Activated gamma-delta T cell treated with Interleukin-2 at 50 U/mL for 16 hours (primary cell): ENCODE results near the gene LARP4B.

Experiments used
- DNase-seq: peaks from one replicate; pipeline ENCODE4 v3.0.0-alpha.2; 2020

Gene LARP4B

DNA sequence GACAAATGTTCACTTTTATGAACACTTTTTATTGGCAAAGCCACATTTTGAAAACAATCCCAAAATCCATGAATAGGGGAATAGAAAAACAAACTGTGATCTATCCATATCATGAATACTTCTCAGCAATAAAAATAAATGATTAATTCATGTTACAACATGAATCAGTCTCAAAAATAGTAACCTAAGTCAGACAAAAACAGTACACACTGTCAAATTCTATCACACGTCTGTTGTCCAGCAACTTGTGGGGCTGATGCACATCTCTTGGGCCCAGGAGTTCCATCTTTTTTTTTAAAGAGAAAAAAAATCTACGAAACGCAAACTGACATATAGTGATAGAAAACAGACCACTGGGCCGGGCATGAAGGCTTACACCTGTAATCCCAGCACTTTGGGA, 71.0 kb downstream of the LARP4B start:
- DNase-seq: no peak

- no peak for DNase-seq
These were observed 74.9 kb downstream of the LARP4B start for GRCh38 chr10:856416-857157.

DNA sequence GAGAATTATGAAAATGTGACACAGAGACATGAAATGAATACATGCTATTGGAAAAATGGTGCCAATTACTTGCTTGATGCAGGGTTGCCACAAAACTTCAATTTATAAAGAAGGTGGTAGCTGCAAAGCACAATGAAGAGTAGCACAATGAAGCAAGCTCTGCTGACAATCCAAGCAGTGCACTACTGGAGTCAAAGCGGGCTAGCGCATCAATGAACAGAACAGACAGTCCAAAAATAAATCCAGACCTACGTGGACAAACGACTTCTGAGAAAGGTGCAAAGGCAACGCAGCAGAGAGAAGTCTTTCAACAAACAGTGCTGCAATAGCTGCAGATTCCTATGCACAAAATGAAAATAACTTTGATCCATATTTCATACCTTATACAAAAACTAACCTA, 75.8 kb downstream of the LARP4B start:
- DNase-seq: no peak

DNA sequence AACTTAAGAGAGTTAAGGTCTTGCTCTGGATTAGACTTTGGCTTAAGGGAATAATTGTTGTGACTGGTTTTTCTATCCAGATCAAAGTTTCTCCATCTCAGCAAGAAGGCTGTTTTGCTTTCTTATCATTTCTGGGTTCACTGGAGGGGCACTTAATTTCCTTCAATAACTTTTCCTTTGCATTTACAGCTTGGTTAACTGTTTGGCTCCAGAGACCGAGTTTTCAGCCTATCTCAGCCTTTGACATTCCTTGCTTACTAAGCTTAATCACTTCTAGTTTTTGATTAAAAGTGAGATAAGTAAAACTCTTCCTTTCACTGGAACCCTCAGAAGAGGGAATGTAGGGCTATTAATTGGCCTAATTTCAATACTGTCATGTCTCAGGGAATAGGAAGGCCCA, 76.4 kb downstream of the LARP4B start:
- DNase-seq: no peak

GRCh38 chr10:853017-853416, 78.5 kb downstream of the LARP4B start:
- no peak for DNase-seq

- DNase-seq: no peak
These were observed 79.1 kb downstream of the LARP4B start for GRCh38 chr10:852386-852785.

GRCh38 chr10:851901-852300, 79.6 kb downstream of the LARP4B start:
- no peak for DNase-seq

DNA sequence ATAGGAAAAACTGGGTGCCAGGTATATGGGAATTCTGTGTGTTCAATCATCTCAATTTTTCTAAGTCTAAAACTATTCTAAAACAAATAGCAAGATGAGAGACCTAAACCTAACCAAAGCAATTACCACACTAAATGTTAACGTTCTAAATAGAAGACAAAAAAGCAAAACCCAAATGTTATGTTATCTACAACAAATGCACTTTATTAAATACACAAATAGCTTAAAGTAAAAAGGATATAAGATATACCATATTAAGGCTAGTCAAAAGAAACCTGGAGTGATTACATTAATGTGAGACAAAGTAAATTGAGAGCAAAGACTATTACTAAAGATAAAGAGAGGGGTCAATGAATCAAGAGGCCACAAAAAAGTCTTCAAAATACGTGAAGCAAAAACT, 81.4 kb downstream of the LARP4B start:
- no peak for DNase-seq

DNA sequence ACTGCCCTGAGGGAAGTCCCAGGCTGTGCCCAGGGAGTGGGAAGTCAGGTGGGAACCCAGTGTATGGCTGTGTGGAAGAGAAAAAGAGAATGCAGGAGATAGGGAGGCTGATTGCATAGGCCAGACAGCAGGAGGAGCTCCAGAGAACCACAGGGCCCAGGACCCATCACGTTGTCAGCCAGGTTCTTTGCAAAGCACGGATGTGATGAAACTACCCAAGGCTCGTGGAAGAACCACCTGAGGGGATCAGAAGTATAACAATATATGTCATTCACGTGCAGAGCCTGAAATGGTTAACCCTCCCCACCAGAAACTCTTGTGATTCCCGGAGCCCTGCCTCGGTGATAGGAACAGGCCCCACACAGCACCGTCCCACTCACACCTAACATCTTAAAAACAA, 83.6 kb downstream of the LARP4B start:
- no peak for DNase-seq

GRCh38 chr10:846126-846685, 85.3 kb downstream of the LARP4B start:
- no peak for DNase-seq

GRCh38 chr10:845526-845925, 86.0 kb downstream of the LARP4B start:
- no peak for DNase-seq

- DNase-seq: no peak
These were observed 87.0 kb downstream of the LARP4B start for GRCh38 chr10:844552-844951.

GRCh38 chr10:843703-844102, 87.8 kb downstream of the LARP4B start:
- DNase-seq: no peak

GRCh38 chr10:842795-843194, 88.7 kb downstream of the LARP4B start:
- no peak for DNase-seq

GRCh38 chr10:841535-841934, 90.0 kb downstream of the LARP4B start:
- DNase-seq: no peak

DNA sequence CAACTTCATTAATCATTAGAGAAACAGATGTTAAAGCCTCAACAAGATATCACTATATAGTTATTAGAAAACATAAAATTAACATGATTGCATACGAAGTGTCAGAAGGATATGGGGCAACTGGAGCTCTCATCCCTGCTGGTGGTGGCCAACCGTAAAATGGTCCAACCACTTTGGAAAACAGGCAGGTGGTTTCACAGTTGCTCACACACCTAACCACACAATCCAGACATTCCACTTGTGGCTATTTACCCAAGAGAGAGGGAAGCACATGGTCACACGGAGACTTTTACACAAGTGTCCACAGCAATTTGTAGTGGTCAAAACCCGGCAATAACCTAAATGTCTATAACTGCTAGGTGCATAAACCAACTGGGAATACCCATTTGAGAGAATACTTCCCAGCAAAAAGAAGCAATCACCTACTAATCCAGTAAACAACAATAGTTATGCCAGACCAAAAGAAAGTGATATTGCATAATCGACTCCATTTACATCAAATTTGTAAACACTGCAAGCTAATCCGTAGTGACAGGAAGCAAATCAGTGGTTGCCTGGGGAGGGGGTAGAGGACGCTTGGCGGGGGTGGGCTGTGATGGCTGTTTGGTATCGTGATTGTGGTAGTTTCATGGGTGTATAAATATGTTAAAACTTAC, 91.8 kb downstream of the LARP4B start:
- DNase-seq: no peak

DNA sequence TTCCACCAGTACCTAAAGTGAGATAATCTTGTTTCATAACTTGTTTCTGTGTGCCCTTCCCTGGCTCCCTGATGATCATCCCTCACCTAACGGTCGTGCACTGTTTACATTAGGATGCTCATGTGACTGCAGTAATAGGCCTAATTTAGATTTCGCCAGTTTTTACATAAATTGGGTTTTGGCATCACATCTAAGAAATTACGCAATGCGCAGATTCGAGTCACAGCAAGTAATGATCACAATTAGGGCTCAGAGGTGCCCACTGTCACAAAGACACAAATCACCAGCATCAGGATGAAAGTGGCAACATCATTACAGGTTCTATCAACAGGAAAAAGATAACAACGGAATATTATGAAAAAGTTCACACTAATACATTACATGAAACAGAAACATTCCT, 94.7 kb downstream of the LARP4B start:
- DNase-seq: no peak

DNA sequence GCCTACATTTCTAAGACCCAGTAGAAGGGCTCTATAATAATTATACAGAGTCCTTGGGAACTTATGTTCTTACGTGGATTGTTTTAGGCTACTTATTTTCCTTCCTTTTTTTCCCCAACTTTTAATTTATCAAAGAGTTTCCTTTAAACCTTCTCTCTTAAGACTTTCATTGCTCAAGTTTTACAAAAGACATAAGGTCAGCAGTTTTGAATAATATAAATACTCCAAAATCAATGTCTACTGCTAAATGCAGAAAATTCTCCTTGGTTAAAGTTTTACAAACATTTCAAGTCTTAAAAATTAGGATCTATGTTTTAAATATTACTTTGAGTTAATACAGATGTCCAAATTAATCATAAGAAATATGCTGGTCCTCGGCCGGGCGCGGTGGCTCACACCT, 97.0 kb downstream of the LARP4B start:
- no peak for DNase-seq

GRCh38 chr10:829241-829640, 102.3 kb downstream of the LARP4B start:
- no peak for DNase-seq

DNA sequence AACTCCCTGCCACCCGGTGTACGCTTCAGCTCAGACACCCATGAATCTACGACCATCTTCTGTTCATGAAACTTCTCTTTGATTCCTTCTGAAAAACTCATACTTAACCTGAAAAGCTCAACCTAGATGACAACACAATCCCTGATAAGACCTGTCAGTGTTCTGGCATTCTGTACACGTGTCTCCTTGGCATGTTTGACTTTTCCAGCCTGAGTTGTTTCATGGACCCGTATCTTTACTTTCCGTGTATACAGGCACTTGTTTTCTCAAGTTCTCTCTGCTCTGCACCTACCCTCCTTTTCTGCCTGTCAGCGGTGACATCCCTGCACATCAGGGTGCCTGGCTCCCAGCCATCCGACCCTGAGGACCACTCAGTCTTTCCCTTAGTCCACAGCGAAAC, 103.3 kb downstream of the LARP4B start:
- no peak for DNase-seq

GRCh38 chr10:824946-825345, 106.6 kb downstream of the LARP4B start:
- no peak for DNase-seq

DNA sequence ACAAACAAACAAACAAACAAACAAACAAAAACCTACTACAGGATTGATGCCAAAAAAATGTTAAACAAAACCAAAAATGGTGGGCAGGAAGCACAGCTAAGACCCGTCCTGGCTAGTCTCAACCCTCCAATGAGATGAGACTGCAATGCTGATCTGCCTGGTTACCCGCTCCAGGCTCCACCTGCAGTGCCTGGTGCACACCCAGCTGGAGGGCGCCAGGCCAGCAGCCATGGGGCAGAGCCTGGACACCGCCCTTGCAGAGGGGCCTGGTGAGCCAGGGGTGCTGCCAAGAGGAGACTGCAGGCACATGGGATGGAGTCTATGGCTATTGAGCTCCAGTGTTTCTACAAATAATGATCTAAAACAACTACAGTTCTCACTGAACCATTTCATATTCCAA, 107.0 kb downstream of the LARP4B start:
- no peak for DNase-seq

- DNase-seq: no peak
These were observed 108.7 kb downstream of the LARP4B start for GRCh38 chr10:822661-823367.

DNA sequence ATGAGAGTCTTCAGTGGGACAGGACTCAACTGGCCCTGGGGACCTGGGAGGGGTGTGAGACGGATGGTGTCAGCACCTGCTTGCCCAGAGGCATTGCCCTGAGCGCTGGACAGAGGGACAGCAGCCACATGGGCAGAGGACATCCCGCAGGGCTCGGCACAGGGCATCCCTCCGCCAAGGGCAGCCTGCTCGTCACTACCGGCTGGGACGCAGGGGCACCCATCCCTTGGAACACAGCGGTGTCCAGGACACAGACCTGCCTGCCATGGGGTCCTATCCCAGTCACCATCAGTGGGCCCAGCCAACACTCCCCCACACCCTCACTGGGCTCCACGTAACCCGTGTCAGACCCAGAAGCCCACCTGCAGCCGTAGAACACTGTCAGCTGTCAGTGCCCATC, 109.3 kb downstream of the LARP4B start:
- no peak for DNase-seq
